Anterior cingulate cortex (tissue), 58 donors: ENCODE data around the gene SLC41A3.

Source experiments
- DNase-seq, 58 donors: peaks; one replicate each; lab custom pipeline; 2025; lab: John Stamatoyannopoulos, UW

Gene SLC41A3

DNA sequence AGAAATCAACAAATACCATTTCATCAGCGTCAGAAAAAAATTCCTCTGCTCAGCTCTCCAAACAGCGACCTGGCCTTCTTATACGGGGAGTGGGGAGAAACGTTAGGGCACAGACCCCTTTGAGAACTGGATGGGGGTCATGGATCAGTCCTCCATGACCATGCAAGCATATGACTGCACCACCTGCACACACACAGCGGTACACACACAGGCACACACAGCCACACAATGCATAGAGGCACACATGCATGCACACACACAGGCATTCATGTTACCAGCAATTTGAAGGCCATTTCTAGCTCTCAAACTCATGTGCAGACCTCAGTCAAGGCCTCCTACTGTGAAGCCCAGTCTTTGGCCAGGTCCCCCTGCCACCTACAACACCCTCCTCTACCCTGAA is 50.2 kb downstream of the SLC41A3 start:
- DNase-seq = no peak

GRCh38 chr3:126033051-126033745 is 50.7 kb downstream of the SLC41A3 start:
- no peak for DNase-seq

- no peak for DNase-seq
These were observed 51.9 kb downstream of the SLC41A3 start for GRCh38 chr3:126031981-126032471.

DNA sequence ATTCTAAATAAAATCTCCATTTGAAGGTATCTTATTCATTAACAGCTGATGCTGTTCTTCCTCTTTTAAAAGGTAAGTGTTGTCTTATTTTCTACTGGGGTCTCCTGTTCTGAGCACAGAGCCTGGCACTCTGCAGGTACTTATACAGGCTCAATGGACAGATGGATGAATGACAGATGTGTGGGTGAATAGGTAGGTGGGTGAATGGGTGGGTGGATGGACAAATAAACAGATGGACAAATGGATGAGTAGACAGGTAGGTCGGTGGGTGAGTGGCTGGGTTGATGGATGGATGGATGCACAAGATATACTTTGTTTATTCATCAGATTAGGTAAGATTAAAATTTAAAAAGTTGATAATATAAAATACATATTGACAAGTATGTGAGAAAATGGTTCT is 53.5 kb downstream of the SLC41A3 start:
- no peak for DNase-seq

- no peak for DNase-seq
These were observed 54.7 kb downstream of the SLC41A3 start for GRCh38 chr3:126029241-126029640.

- no peak for DNase-seq
These were observed 55.8 kb downstream of the SLC41A3 start for GRCh38 chr3:126028096-126028495.

GRCh38 chr3:126026761-126027160 is 57.2 kb downstream of the SLC41A3 start:
- no peak for DNase-seq

DNA sequence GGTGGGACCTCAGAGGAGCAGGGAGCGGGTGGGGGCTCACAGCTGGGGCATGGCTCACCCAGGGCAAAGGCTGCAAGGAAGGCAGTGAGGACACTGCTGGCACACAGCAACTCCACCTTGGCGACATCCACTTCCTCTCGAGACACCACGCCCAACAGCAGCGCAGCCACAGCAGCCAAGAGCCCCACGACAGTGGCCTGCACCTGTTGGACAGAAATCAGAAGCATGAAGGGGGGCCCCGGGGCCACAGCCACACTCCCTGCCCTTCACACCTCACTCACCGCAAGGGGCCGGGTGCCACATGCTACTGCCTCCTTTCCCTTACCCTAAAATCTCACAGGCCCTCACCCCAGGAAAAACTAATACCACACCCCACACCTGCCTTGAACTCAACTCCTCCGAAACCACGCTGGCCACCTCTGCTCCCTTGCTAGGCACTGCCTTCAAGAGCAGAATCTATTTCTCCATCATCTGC is 57.6 kb downstream of the SLC41A3 start:
- DNase-seq = no peak

DNA sequence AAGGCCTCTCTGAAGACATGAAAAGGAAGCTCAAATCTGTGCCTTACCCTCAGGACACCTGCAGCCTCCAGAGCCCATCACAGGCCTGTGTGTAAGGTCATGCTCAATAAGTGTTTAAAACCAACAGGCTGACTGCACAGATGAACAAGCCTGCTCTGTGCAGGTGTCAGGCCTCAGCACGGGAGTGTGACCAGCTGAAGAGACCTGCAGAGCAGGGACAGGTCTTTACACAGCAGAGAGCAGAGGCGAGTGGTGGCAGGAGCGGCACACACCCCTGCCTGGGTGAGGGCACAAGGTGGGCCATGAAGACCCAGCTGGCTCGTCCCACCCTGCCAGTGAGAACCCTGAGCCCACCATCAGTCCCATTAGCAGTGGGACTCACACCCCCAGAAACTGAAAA is 58.1 kb downstream of the SLC41A3 start:
- no peak for DNase-seq

GRCh38 chr3:126025116-126025729 is 58.7 kb downstream of the SLC41A3 start:
- no peak for DNase-seq

DNA sequence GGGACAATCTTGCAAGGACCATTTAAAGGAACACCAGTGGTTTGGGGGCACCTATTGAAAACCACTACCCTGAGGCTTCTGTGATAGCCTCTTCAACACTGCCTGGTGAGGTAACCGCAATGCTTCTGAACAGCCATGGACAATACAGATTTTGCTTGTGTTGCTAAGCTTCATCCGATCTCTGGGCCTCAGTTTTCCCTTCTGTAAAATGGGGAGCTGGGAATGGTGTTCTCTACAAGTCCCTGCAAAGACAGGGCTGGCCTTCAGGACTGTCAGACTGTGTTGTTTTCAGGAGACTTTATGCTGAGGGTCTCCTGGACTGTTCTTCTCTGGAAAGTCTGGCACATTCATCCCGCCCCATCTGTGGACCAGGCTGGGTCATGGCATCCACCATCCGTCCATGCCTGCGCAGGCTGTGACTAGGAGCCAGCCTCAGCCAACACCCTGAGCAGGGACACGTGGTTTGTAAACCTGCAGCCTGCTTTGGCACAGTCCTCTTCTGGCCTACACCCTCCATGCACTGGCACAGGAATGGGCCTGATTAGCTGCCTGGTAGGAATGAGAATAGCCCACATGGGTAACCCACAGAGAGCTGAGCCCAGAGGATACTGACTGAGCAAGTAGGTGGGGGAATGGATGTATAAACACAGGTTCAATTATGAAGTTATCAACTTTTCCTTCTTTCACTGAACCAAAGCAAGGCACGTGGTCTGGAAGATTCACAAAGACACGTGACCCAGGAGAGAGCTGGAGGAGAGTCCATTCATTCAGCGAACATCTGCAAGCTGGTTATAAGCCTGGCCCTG is 59.7 kb downstream of the SLC41A3 start:
- no peak for DNase-seq

GRCh38 chr3:126023390-126023789 is 60.5 kb downstream of the SLC41A3 start:
- DNase-seq = no peak

- DNase-seq = no peak
These were observed 61.1 kb downstream of the SLC41A3 start for GRCh38 chr3:126022741-126023359.

DNA sequence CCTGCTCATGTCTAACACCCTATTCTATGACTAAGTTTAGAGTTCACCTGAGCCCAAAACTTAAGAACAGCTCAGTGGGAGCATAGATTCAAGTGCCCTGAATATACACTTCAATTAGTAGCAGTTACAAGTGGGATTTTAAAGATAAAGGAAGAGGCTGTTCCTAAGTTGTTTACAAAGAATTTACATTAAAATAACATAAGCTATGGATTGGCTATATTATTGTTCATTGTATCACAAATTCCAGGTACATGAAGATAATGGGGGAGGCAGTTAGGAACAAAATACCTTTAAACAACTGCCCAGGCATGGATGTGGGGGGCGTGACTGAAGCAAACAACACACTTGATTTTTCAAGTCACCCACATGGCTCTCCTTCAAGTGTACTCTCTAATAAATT is 62.2 kb downstream of the SLC41A3 start:
- no peak for DNase-seq

DNA sequence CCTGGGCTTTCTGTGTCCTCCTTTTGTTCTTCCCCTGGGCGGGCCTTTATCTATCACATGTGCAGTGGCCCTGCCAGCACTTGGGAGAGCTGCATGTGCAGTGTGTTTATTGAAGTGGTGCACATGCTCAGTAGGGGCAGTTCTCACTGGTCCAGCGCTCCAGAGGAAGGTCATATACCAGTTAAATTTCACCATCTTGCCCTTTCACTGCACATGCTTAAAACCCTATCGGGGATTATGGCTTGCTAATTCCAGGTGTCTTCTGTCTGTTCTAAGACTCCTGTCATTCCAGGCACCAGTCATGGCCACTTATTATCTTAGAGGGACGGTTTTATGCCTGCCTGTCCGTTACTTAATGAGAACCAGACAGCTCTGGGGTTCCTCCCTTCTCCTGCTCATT is 62.7 kb downstream of the SLC41A3 start:
- DNase-seq = no peak

- DNase-seq = no peak
These were observed 64.2 kb downstream of the SLC41A3 start for GRCh38 chr3:126019683-126020082.

DNA sequence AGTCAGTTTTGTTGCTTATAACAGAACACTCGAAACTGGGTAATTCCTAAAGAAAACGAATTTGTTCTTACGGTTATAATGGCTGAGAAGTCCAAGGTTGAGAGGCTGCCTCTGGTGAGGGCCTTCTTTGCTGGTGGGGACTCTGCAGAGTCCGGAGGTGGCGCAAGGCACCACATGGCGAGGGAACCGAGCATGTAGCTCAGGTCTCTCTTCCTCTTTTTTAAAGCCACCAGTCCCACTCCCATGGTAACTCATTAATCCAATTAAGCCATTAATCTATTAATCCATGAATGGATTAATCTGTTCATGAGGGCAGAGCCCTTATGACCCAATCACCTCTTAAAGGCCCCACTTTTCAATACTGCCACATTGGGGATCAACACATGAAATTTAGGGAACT is 64.9 kb downstream of the SLC41A3 start:
- DNase-seq = no peak

DNA sequence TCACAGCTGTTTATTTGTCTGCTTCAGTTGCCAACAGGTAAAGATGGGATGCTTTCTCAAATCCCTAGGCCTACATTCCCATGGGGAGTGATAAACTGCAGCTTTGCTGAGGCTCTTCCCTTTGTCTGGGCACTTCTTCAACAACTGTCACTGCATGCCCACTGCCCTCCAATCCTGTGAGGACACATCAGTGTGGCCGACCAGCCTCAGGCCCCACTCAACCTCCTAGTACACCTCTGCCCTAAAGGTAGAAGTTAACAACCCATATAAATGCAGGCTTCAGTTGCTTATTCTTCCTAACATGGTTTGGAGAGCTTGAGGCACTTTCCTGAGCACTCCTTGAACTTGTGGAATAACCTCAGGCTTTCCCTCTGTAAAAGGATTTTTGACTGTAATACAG is 65.4 kb downstream of the SLC41A3 start:
- DNase-seq = no peak

GRCh38 chr3:126017362-126017761 is 66.6 kb downstream of the SLC41A3 start:
- DNase-seq = no peak

GRCh38 chr3:126016616-126017015 is 67.3 kb downstream of the SLC41A3 start:
- DNase-seq = no peak

DNA sequence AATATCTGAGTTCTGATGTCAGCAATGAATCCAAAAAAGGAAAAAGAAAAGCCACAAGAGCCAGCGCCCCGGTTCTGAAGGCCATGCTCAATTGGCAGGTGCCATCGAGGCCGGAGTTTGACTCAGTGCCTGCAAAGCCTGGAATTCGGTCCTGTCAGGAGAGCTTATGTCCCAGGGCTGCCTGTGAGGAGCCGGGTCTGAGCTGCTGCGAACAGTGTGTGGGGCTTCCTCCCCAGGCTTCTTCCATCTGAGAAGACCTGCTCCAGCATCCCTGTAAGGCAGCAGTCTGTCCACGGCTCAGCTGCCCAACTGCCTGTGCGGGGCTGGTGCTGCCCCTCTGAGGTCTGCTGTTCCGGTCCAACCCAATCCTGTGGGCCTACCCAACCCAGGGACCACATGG is 68.8 kb downstream of the SLC41A3 start:
- no peak for DNase-seq
